HG03521 (cell line): ENCODE measurements around the gene NDUFAF8.

Experiments
- ATAC-seq: cut with Tn5 transposase; IDR thresholded peaks from one replicate; pipeline ENCODE4 v1.9.1; 2021; ENCODE audit warnings: mild to moderate bottlenecking, moderate library complexity; ENCODE audit not compliant: unreplicated experiment

The NDUFAF8 gene

DNA sequence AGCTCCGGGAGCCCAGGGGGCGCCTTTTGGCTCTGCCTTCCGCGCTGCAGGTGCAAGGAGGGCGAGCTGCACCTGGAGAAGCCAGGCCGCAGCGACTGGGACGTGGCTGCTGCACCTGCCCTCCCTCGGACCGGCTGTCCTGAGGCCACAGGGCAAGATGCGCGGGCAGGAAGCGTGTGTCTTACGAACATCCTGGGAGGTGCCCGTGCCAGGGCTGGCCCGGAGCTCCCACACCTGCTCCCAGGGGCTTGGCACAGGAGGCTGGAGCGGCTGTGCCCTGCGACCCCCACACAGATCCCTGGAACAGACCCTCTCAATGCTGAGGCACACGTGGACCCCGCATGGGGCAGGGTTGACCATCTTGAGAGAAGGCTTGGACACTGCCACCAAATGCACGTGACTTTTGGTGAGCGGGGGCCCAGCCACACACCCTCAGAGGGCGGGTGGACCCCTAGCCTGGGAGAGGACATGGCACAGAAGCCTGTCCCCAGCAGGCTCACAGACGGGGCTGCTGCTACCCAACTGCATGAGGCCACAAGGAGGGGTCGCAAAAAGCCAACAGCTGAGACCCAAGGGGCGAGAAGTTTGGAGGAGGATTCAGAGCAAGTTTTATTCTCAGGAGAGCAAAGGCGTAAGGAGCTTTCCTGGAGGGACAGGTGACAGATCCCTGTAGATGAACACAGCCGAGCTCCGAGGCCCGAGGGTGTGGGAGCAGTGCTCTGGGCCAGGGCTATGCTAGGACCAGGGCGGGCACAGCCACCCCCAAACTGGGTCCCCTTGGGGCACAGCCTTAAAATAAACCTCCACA, 11.4 kb downstream of the NDUFAF8 start:
- no peak for ATAC-seq

DNA sequence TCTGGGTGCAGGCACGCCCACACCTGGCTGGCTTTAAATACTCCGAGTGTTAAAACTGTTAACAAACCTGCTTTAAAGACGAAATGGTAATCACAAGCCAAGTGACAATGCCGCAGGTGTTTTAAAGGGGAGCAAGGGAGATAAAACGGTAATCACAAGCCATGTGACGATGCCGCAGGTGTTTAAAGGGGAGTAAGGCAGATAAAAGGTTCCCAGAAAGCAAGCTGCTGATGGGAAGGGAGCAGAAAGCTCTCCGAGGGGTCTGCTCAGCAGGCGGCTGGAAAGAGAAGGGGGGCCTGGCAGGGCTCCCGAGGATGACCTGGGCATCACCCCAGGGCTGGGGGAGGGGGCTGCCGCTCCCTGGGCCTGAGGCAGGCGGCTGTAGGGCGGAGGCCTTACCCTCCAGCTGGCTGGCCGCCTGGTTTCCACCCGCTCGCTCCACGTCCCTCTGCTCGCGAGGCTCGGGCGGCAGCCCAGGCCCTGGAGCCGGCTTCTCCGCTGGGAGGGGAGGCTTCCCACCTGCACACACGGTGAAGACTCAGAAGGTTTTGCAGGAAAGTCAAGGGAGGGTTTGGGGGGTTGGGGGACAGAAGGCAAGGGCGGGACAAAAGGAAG, 12.1 kb downstream of the NDUFAF8 start:
- ATAC-seq: no peak

DNA sequence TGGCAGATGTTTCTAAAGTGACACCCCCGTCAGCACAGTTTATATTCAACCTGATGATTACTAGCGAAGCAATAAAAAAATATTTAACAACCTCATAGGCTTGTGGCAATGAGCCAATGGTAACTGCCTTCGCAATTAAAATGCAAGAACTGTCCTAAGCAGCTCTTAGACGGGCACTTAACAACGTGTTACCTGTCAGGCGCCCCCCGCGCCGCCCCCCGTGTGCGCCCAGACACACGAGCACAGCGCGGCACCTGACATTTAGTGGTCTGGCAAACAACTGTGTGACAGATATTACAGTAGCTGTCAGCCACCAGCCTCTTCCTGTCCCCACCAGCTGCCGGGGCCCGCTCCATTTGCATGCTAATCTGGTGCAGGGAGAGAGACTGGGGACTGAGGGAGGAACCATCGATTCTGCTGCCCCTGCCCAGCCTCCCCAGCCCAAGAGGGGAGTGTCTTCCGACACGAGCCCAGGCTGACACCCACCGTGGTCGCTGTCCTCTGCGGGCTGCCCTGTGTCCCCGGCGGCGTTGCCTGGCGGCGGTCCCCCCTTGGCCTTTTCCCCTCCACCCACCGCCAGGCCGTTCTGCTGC, 12.7 kb downstream of the NDUFAF8 start:
- ATAC-seq: no peak

DNA sequence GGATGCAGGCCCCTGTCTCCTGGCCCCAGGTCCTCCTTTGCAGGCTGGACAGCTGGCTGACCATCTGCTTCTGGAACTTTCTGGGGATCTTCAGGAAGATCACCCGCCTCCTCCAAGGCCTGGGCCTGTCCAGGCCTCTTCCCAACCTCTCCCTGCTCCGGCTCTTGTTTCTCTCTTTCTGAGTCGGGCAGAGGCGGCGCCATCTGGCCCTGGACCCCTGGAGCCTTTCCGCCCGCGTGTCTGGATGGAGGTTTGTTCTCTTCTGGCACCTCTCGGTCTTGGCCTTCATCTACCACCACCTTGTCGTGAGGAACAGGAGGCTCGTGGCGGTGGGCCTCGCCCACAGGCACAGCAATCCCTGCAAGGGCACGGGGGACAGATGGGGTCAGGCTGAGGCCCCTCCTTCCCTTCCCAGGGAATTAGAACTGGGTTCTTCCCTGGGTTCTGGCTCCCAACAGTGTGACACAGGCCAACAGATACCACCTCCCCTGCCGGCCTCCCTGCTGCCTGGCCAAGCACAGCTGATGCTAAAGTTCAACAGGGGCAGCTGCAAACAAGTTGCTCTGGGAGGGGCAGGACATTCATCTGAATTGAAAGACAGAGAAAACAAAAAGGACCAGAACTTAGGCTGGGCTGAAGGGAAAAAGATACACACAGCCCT, 13.3 kb downstream of the NDUFAF8 start:
- ATAC-seq: no peak

DNA sequence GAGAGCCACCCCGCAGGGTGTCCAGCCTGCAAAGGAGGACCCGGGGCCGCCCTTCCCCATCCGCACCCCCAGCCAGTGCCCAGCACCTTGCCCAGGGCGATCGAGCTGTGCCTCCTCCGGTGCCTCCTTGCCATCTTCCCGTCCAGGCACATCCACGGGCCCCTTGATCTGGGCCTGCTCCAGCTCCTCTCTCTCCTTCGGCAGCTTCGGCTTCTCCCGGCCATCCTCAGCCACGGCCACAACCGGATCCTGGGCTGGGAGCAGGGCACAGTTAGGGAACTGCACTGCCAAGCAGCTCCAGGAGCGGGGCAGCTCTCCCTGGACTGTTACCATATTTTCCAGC, 13.8 kb downstream of the NDUFAF8 start:
- no peak for ATAC-seq

DNA sequence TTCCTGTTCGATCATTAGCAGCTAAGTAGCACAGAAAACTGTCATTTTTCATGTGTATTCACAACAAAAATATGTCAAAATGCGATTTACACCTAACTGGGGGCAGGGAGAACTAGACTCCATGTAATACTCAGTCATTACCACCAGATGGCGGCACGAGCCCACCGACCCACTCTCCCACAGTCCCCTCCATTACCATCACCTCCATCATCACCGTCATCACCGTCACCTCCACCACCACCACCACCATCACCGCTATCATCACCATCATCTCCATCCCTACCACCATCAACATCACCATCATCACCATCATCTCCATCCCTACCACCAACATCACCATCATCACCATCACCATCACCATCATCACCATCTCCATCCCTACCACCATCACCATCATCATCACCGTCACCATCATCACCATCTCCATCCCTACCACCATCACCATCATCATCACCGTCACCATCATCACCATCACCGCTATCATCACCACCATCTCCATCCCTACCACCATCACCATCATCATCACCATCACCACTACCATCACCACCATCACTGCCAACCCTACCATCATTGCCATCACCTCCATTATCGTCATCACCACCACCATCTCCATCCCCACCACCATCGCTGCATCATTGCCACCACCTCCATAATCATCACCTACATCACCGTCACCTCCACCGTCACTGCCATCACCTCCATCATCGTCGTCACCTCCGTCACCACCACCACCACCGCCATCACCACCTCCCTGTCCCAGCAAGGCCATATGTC, 14.4 kb downstream of the NDUFAF8 start:
- ATAC-seq: no peak

DNA sequence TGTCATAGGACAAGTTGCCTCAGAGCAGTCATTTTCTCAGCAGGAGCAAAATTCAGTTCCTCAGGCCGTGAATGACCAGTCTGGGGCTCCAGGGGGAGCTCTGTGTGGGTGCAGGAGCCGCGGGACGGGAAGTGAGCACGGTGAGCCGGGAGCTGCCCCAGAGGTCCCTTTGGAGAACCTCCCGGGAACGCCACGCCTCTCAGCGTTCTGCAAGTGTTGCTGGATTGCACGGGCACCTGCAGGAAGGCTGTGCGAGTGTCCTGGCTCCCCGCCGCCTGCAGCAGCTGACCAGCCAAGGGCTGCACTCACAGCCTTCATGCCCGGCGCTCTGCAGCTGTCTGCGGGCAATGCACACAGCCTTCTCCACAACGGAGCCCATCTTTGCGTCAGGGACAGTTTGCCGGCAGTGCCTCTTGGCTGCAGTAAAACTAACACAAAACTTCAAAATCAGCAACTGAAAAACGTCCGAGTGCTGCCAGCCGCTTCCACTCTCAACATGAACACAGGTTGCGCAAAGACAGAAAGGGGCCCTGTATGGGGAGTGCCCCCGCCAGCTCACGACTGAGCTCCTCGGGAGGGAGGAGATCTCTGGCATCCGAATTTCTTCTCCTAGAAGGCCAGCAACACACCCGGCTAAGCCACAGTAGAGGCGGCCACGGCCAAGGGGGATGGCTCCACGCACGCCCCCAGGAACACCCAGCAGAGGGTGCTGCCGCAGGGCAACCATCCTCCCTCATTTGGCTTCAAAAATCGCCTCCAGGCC, 16.0 kb downstream of the NDUFAF8 start:
- ATAC-seq: no peak

DNA sequence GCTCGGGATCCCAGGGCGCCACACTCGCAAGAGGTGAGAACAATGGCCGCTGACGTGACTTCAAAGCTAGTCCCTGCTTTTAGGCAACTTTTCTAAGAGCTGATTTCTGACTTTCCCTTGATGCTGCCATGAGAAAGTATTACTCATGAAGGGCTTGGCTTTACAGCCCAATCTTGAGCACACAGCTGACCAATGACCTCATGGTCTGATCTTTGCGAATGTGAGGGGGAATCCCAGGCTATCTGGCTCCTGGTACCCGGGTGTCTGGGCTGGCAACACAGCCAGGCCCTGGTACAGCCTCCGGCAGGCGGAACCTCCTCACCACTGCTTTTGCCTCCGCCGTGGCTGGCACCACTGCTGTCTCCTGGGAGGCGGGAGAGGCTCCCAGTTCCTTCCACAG, 17.5 kb downstream of the NDUFAF8 start:
- ATAC-seq: no peak

DNA sequence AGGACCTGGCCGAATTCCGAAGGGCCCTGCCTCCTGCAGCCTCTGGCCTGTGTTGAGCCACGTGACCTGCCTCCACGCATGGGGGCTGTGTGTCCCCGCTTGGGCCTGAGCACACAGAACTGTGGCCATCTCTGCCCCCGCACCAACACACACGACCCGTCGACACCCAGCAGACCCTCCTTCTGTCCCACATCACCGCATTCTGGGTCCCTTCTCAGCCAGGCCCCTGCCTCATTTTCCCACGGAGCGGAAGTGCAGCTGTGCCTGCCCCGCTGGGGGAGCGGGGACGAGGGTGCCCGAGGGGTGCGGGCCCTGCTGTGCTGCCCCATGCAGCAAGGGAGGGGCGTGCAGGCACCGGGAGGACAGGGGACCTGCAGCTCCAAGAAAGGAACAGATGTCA, 18.4 kb downstream of the NDUFAF8 start:
- no peak for ATAC-seq

DNA sequence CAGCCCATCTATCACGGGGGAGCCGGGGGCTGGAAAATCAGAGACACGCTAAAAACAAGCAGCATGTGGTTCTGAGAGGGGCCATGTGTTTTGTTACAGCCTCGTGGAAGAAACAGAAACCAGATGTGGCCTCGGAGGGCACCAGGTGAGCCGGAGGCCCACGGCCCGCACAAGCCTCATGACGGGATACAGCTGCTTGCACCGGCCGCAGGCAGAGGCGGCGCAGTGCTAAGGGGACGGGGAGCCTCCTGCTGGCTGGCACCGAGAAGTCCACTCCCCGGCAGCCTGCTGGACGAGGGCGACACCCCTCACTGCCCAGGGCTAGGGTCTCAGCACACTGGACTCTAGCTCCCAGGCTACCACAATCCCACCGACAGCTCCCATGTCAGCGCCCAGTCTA, 19.2 kb downstream of the NDUFAF8 start:
- ATAC-seq: no peak

DNA sequence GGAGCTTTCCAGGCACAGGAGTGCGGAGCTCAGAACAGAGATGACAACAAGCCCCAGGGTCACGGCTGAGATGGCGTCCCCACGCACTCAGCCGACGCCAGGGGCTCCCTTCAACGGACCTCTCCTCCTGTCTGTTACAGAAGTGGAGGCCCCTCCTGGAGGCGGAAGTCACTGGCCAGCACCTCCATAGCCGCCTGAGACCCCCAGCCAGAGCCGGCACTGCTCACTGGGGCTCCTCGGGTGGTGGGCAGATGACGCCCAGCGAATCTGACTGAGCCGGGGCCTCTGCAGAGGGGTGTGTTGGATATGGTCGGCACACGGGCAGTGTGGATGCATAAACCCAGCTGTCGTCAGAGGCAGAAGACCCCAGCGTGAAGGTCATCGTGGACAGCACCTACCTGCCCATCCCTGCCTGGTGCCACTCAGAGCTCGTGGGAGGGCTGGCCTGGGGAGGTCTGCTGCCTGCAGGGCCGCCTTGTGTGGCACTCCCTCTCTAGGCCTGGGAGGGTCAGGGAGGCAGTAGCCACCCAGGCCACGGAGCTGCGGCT, 20.0 kb downstream of the NDUFAF8 start:
- no peak for ATAC-seq

DNA sequence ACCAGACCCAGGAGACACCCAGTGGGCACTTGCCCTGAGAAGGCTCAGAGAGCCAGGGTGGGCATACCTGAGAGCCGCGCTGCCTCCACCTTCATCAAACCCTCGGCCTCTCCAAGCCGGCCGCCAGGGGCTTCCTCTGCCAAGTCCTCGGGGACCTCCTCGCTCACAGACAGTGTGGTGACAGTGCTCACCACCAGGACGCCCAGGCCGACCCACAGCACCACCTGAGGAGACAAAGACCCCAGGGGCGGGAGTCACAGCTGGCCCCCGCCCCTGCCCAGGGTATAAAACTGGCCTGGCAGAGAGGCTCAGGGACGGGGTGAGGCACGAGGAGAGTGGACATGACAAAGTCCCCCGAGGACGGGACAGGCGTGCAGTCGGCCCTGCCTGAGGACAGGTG, 21.1 kb downstream of the NDUFAF8 start:
- ATAC-seq: no peak

DNA sequence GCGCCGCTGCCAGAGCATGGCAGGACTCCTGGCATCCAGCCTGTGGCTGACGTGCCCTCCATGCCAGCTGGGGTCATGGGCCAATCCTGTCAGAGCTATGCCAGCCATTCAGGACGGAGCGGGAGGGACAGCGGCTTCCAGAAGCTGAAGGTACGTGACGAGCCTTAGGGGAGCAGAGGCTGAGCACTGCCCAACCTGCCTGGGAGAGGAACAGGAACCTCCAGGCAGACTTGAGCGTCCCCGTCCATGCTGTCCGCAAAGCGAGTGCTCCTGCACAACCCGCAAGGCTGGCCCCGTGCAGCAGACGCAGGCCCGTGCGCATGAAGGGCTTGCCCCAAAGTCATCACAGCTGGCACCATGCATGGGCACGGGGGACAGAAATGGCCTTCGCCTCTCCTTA, 21.5 kb downstream of the NDUFAF8 start:
- no peak for ATAC-seq

DNA sequence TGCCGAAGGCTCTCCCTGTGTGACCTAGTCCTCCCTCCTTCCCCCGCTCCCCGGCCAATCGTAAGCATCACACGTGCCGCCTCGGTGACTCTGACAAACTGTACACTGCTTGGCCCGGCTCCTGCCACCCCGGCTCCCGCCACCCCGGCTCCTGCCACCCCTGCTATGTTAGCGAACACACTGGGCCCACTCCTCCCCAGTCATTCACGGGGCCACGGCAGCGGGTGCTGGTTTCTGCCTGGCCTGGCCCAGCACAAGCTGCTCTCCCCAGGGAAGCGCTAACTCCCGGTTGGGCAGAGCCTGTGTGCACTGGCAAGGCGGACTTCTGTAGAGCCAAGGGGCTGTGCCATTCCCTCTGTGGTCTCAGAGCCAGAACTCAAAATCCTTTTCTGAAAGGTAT, 22.0 kb downstream of the NDUFAF8 start:
- ATAC-seq: no peak

DNA sequence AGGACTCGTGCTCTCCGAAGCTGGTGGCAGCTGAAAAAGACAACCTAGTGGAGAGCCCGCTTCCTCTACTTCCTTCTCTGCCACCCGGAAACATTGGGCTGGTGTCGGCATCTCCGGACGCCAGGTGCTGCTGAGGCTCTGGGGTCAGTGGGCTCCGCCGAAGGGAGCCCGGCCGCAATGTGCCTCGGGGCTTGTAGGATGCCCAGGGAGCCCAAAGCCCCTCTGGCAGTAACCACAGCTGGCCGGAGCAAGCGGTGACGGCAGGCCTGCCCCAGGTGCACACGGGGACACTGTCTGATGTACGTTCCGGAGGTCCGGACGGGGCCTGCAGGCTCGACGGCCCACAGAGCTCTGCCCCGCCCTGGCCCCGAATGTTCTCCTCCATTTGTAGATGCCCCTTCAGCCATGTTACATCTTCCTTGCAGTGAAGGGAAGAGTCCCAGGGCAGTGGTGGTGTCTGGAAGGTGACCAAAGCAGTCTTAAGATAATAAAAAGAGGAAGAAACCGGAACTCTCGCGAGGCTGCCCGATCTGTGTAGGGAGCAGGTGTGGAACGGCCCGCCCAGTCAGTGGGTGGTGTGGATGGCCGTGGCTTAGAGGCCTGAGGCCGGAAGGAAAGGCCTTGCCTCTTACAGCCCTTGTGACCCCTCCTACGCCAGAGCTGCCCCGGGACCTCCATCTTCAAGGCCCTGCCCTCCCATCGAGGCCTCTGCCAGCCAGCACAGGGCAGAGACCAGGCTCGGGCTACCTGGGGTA, 22.6 kb downstream of the NDUFAF8 start:
- no peak for ATAC-seq

DNA sequence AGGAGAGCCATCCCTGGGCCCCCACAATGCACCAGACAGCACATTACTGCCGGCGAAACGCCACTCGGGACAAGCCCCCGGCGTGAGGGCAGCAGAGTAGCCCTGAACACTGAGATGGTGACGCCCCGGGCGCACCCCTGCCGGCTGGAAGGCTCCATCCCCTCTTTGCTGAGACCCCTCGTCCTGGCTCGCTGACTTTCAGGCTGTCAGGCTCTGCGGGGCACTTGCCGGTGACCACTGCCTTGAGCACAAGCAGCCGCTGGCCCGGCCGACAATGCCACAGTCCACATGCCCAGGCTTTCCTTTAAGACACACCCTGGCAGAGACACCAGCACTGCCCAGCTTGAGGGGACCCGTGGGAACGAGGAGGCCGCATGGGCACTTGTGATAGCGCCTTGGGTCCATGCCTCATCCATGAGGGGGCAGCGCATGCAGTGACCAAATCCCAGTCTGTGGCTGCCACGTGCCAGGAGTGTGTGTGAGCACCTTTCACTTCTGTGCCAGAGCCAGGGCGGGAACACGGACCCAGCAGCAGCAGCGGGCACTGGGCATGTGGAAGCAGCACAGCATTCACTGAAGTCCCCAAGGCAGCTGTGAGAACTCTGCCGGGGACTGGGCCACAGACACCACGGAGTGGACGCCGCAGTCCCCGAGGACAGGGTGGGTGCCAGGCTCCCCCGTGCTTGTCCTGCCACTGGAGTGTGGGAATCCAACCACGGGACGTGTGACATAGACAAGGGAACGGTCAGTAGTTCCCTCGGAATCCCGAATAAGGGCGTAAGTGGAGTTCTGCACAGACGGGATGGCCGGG, 24.5 kb downstream of the NDUFAF8 start:
- no peak for ATAC-seq

DNA sequence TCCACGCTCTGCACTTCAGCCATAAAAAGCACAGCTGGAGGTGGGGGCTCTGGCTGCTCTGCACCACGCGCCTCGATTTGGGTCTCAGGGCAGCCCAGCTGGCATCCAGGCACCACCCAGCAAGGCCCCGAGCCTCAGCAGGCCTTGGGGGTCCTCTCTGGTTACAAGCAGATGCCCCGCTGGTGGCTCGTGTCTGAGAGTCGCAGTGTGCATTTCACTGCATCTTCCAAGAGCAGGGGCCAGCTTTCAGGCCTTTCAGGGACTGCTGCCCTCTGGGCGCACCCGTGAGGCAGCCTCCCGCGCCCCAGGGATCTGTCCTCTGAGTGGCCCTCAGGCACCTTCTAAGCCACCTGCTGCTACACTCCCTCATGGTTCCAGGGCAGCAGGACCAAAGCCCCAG, 25.5 kb downstream of the NDUFAF8 start:
- no peak for ATAC-seq

DNA sequence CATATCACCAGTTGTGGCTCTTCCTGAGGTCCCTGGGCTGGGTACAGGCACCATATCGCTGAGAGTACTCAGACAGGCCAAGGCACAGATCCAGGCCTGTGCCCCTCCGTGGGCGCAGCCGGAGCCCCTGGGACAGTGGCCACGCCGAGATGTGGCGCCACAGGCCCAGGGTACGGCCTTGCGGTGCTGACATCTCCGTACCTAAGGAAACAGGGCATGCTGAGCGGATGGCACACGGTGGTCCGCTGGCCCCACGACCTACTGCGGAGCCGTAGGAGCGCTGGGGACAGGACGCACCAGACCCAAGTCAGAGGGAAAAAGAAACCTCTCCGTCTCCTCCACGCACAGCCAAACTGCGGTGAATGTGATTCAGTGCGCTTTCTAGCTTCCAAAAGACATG, 26.5 kb downstream of the NDUFAF8 start:
- no peak for ATAC-seq
